Measurements from ENCODE around the gene OXER1.

OXER1 gene

GRCh38 chr2:42768706-42769256 is 4.8 kb upstream of the OXER1 start:
- no peak for DNase-seq

GRCh38 chr2:42767899-42768705 is 4.2 kb upstream of the OXER1 start:
- no peak for DNase-seq

- DNase-seq: no peak
These were observed 3.4 kb upstream of the OXER1 start for GRCh38 chr2:42767080-42767898.

- DNase-seq: no peak
These were observed 1.8 kb upstream of the OXER1 start for GRCh38 chr2:42765686-42766085.

GRCh38 chr2:42764901-42765300 is 966 bp upstream of the OXER1 start:
- no peak for DNase-seq

GRCh38 chr2:42762823-42763804 is 821 bp downstream of the OXER1 start:
- DNase-seq: no peak

- no peak for DNase-seq
These were observed 1.8 kb downstream of the OXER1 start for GRCh38 chr2:42762155-42762554.

GRCh38 chr2:42761554-42761953 is 2.4 kb downstream of the OXER1 start:
- DNase-seq: no peak

- no peak for DNase-seq
These were observed 5.2 kb downstream of the OXER1 start for GRCh38 chr2:42758751-42759150.

- DNase-seq: no peak
These were observed 5.8 kb downstream of the OXER1 start for GRCh38 chr2:42757981-42758740.

- no peak for DNase-seq
These were observed 6.9 kb downstream of the OXER1 start for GRCh38 chr2:42756966-42757513.

- DNase-seq: no peak
These were observed 7.7 kb downstream of the OXER1 start for GRCh38 chr2:42756150-42756775.

GRCh38 chr2:42755191-42755880 is 8.6 kb downstream of the OXER1 start:
- DNase-seq: no peak

GRCh38 chr2:42754776-42755140 is 9.2 kb downstream of the OXER1 start:
- DNase-seq: no peak

- DNase-seq: peak; percentile 6
These were observed 9.7 kb downstream of the OXER1 start for GRCh38 chr2:42754021-42754775.

GRCh38 chr2:42752816-42753813 is 10.8 kb downstream of the OXER1 start:
- no peak for DNase-seq

GRCh38 chr2:42752314-42752713 is 11.6 kb downstream of the OXER1 start:
- no peak for DNase-seq

- no peak for DNase-seq
These were observed 15.1 kb downstream of the OXER1 start for GRCh38 chr2:42748840-42749239.

Measured in NCI-H1092 treated with DMSO at 0.1 percent for 48 hours (cell line).